Caco-2 (cell line): ENCODE results near the gene COL21A1. TPM values are rescaled to one million over a fixed set of nuclear protein-coding genes. Genes with fewer than 3 reads are reported as not detected.

ENCODE experiments used
- BruUV-seq: library from RNA; stranded (reverse); fragments of 400-500 nt; replicated peaks from 2 replicates; lab custom pipeline; 2021; lab: Mats Ljungman, UMichigan
- CTCF ChIA-PET: fragments of 300-600 bp; sonication (Branson Sonifier 250); formaldehyde crosslinking; loops from one replicate; lab custom pipeline; 2022; ENCODE audit warnings: antibody characterized with exemption; lab: Charles Lee
- POLR2A ChIA-PET: fragments of 300-600 bp; sonication (Branson Sonifier 250); formaldehyde crosslinking; loops from one replicate; lab custom pipeline; 2022; ENCODE audit warnings: antibody characterized with exemption; lab: Charles Lee
- DNase-seq, 2 experiments: peaks; one replicate each; pipeline versions ENCODE4 v3.0.0 to v3.0.0-alpha.2; 2020 to 2022
- H3K27me3 ChIP-seq: replicated peaks from 2 replicates; pipeline ENCODE4 v1.6.0; 2011; ENCODE audit warnings: low read length; ENCODE audit not compliant: control insufficient read depth, insufficient read depth
- H3K36me3 ChIP-seq: 2 replicates; pipeline ENCODE4 v1.5.1; 2011; ENCODE audit warnings: low read length; ENCODE audit not compliant: control insufficient read depth, insufficient read depth
- H3K4me1 ChIP-seq: fragments of 250-450 bp; sonication (Bioruptor Pico); 2 replicates; pipeline ENCODE4 v1.5.1; 2020; ENCODE audit warnings: mild to moderate bottlenecking
- H3K4me3 ChIP-seq: 2 replicates; pipeline ENCODE4 v1.5.1; 2011; ENCODE audit warnings: low read depth, mild to moderate bottlenecking, control low read depth, low read length
- H3K9me3 ChIP-seq: fragments of 250-450 bp; sonication (Bioruptor Pico); 2 replicates; pipeline ENCODE4 v1.5.1; 2020; ENCODE audit warnings: mild to moderate bottlenecking, moderate library complexity
- H3K27ac Mint-ChIP-seq: one replicate; pipeline ENCODE4 v1.8.0; 2022; ENCODE audit warnings: mixed read lengths; ENCODE audit not compliant: unreplicated experiment
- H3K27me3 Mint-ChIP-seq: one replicate; pipeline ENCODE4 v1.8.0; 2022; ENCODE audit warnings: mixed read lengths; ENCODE audit not compliant: insufficient read depth, unreplicated experiment
- H3K36me3 Mint-ChIP-seq: one replicate; pipeline ENCODE4 v1.8.0; 2022; ENCODE audit warnings: mild to moderate bottlenecking, mixed read lengths; ENCODE audit not compliant: insufficient read depth, unreplicated experiment
- H3K4me1 Mint-ChIP-seq: one replicate; pipeline ENCODE4 v1.8.0; 2022; ENCODE audit warnings: low read depth, mixed read lengths; ENCODE audit not compliant: unreplicated experiment
- H3K4me3 Mint-ChIP-seq: one replicate; pipeline ENCODE4 v1.8.0; 2022; ENCODE audit warnings: mild to moderate bottlenecking, moderate library complexity, mixed read lengths; ENCODE audit not compliant: unreplicated experiment
- H3K9me3 Mint-ChIP-seq: one replicate; pipeline ENCODE4 v1.8.0; 2022; ENCODE audit warnings: mixed read lengths; ENCODE audit not compliant: unreplicated experiment
- intact Hi-C: fragments of 100-400 bp; cut with micrococcal nuclease; formaldehyde crosslinking; loops from one replicate; pipeline ENCODE4 v1.10.0; 2022; ENCODE audit not compliant: unreplicated experiment
- total RNA-seq: library from RNA; stranded (reverse); gene quantifications from 2 replicates; pipeline ENCODE4 v1.2.3, GENCODE V29; 2022
- TF ChIP-seq, protein P1 (sequence below), 2 experiments: fragments of 200-600 bp in 1 of 2; IDR thresholded peaks; 1 replicate in 1 of 2; 2 replicates in 1 of 2; pipeline versions ENCODE4 v1.5.1 to v1.8.0; 2011 to 2022; ENCODE audit warnings: antibody characterized with exemption in 1 of 2, control low read depth in 1 of 2, inconsistent platforms in 1 of 2, low read depth in 1 of 2, low read length in 1 of 2, mild to moderate bottlenecking in 1 of 2, moderate library complexity in 1 of 2; ENCODE audit not compliant: insufficient read depth in 1 of 2, severe bottlenecking in 1 of 2, unreplicated experiment in 1 of 2

Gene COL21A1
- total RNA-seq, 1 experiment from 2014 or later: 1.3 TPM

DNA sequence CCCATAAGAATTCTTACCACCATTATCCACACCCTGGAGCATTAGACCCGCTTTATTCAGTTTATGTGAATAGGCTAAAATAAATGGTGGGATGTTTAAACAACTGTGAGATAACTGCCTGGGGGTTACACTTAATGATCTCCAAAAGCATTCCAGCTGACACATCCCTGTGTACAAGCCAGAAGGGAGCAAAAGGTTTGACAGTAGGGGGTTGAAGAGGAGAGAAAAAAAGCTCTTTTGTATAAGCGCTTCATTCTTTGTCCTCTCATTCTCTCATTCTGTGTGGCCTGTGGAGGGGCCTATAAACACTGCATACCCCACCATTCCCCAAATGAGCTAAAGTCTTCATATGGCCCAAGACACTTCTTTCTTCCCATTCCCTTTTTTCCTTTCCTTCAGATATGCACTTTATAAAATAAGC lies 30.8 kb upstream of the COL21A1 start:
- Mint-ChIP-seq H3K36me3 (no peaks in the 10 kb centered on the region), H3K27me3 (no peaks in the 10 kb centered on the region), H3K4me3 (no peak overlapping the region), H3K27ac (no peak overlapping the region), H3K9me3 (peaks cover 3% of the 10 kb centered on the region), H3K4me1 (peaks cover 8% of the 10 kb centered on the region)
- BruUV-seq: no TSS peak
- intact Hi-C loops: loop anchor here (2.0 kb wide), 1 partner anchor 31 kb away; the partner anchor contains the start of gene COL21A1
- Histone ChIP-seq H3K4me1 (peaks cover 22% of the 10 kb centered on the region), H3K36me3 (no peaks in the 10 kb centered on the region), H3K4me3 (no peak overlapping the region), H3K9me3 (no peaks in the 10 kb centered on the region; the same call in 1 of the 2 replicates), H3K27me3 (no peaks in the 10 kb centered on the region)
- ChIA-PET POLR2A (no interaction called here), CTCF (no interaction called here)
- TF ChIP-seq, protein P1, sequence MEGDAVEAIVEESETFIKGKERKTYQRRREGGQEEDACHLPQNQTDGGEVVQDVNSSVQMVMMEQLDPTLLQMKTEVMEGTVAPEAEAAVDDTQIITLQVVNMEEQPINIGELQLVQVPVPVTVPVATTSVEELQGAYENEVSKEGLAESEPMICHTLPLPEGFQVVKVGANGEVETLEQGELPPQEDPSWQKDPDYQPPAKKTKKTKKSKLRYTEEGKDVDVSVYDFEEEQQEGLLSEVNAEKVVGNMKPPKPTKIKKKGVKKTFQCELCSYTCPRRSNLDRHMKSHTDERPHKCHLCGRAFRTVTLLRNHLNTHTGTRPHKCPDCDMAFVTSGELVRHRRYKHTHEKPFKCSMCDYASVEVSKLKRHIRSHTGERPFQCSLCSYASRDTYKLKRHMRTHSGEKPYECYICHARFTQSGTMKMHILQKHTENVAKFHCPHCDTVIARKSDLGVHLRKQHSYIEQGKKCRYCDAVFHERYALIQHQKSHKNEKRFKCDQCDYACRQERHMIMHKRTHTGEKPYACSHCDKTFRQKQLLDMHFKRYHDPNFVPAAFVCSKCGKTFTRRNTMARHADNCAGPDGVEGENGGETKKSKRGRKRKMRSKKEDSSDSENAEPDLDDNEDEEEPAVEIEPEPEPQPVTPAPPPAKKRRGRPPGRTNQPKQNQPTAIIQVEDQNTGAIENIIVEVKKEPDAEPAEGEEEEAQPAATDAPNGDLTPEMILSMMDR (IDR thresholded peaks at IDR 0.05; ENCODE audit: insufficient read depth in 1 of 2, low read depth in 1 of 2, low read length in 1 of 2, severe bottlenecking in 1 of 2, unreplicated experiment in 1 of 2): no peak
- no peak for DNase-seq

DNA sequence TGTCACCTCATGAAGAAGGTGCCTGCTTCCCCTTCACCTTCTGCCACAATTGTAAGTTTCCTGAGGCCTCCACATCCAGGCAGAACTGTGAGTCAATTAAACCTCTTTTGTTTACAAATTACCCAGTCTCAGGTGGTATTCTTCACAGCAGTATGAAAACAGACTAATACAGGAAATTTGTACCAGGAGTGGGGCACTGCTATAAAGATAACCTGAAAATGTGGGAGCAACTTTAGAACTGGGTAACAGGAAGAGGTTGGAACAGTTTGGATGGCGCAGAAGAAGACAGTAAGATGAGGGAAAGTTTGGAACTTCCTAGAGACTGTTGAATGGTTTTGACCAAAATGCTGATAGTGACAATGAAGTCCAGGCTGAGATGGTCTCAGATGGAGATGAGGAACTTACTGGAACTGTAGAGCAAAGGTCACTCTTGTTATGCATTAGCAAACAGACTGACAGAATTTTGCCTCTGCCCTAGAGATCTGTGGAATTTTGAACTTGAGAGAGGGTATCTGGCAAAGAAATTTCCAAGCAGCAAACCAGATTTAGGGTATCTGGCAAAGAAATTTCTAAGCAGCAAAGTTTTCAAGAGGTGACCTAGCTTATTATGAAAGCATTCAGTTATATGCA lies 23.5 kb upstream of the COL21A1 start:
- no TSS peak for BruUV-seq
- intact Hi-C loops: no loop called here
- no peak for DNase-seq
- H3K9me3 Mint-ChIP-seq: peaks cover 19% of the 10 kb centered on the region
- no peaks in the 10 kb centered on the region for H3K4me1 ChIP-seq
- CTCF ChIA-PET: no interaction called here
- H3K4me3 ChIP-seq: no peak overlapping the region
- H3K4me1 Mint-ChIP-seq: no peaks in the 10 kb centered on the region
- no peaks in the 10 kb centered on the region for H3K27me3 Mint-ChIP-seq
- no peak overlapping the region for H3K27ac Mint-ChIP-seq
- no peaks in the 10 kb centered on the region for H3K36me3 ChIP-seq
- H3K9me3 ChIP-seq: no peaks in the 10 kb centered on the region; the same call in 1 of the 2 replicates
- TF ChIP-seq, protein P1 (IDR thresholded peaks at IDR 0.05; ENCODE audit: insufficient read depth in 1 of 2, low read depth in 1 of 2, low read length in 1 of 2, severe bottlenecking in 1 of 2, unreplicated experiment in 1 of 2): no peak
- no peak overlapping the region for H3K4me3 Mint-ChIP-seq
- H3K27me3 ChIP-seq: no peaks in the 10 kb centered on the region
- POLR2A ChIA-PET: no interaction called here
- no peaks in the 10 kb centered on the region for H3K36me3 Mint-ChIP-seq

DNA sequence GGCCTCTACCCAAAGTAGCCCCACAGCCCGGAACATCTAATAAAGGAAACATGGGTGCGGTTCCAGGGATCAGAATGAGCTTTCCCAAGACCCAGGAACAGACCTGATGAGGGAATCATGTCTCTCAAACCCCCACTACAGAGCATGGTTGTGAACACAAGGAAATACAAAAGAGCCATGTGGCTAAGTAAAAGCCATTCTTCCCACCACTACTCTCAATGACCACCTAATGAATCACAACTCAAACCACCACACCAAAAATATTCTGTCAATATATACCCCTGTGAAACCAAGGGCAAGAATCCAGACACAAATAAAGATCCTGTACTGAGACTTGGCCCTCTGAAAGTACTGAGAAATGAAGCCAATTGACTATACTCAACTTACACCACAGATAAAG lies 20.9 kb upstream of the COL21A1 start:
- intact Hi-C loops: no loop called here
- H3K27me3 ChIP-seq: no peaks in the 10 kb centered on the region
- Mint-ChIP-seq H3K27me3 (peaks cover 3% of the 10 kb centered on the region), H3K4me3 (no peak overlapping the region), H3K27ac (no peak overlapping the region), H3K9me3 (peaks cover 16% of the 10 kb centered on the region), H3K36me3 (no peaks in the 10 kb centered on the region), H3K4me1 (no peaks in the 10 kb centered on the region)
- no peaks in the 10 kb centered on the region; the same call in 1 of the 2 replicates for H3K9me3 ChIP-seq
- ChIA-PET POLR2A (no interaction called here), CTCF (no interaction called here)
- no peaks in the 10 kb centered on the region for H3K36me3 ChIP-seq
- H3K4me3 ChIP-seq: no peak overlapping the region
- BruUV-seq: no TSS peak
- TF ChIP-seq, protein P1 (IDR thresholded peaks at IDR 0.05; ENCODE audit: insufficient read depth in 1 of 2, low read depth in 1 of 2, low read length in 1 of 2, severe bottlenecking in 1 of 2, unreplicated experiment in 1 of 2): no peak
- H3K4me1 ChIP-seq: no peaks in the 10 kb centered on the region
- DNase-seq: no peak
